HepG2 (cell line): Measurements from ENCODE around the gene MFSD8. TPM values are rescaled to one million over a fixed set of nuclear protein-coding genes. Genes with fewer than 3 reads are reported as not detected.
A peak's percentile ranks its signal among the peaks of the same experiment; 100 is the strongest.

Source experiments
- ETV6 ChIP-seq: sonication (generic); formaldehyde crosslinking; conservative IDR thresholded peaks from 2 replicates; pipeline ENCODE4 v1.4.0; 2020; ENCODE audit warnings: missing genetic modification reagents
- LCORL ChIP-seq, 2 experiments: fragments of 450-650 bp in 1 of 2; sonication (generic) in 1 of 2; formaldehyde crosslinking in 1 of 2; IDR thresholded peaks; 2 replicates each; pipeline versions ENCODE4 v1.5.0 to v1.6.1; 2017 to 2020; ENCODE audit warnings: antibody characterized with exemption in 1 of 2, missing genetic modification reagents in 1 of 2
- RBM39 ChIP-seq: fragments of 200-400 bp; formaldehyde crosslinking; IDR thresholded peaks from one replicate; pipeline ENCODE4 v1.6.1; 2018; ENCODE audit warnings: antibody characterized with exemption, mild to moderate bottlenecking, low read depth, low read length; ENCODE audit not compliant: poor library complexity, severe bottlenecking
- TARDBP ChIP-seq: sonication (generic); formaldehyde crosslinking; IDR thresholded peaks from 2 replicates; pipeline ENCODE4 v1.8.0; 2022; ENCODE audit warnings: mild to moderate bottlenecking, missing genetic modification reagents
- ZIK1 ChIP-seq: sonication (generic); formaldehyde crosslinking; IDR thresholded peaks from 2 replicates; pipeline ENCODE4 v1.5.0; 2020; ENCODE audit warnings: mild to moderate bottlenecking, low read depth, missing genetic modification reagents, borderline replicate concordance
- ZNF367 ChIP-seq: sonication (generic); formaldehyde crosslinking; IDR thresholded peaks from 2 replicates; pipeline ENCODE4 v1.4.0; 2020; ENCODE audit warnings: missing genetic modification reagents, borderline replicate concordance
- ZNF652 ChIP-seq: IDR thresholded peaks from 2 replicates; pipeline ENCODE4 v1.6.1; 2016; ENCODE audit warnings: low read depth, borderline replicate concordance
- ZSCAN21 ChIP-seq: sonication (generic); formaldehyde crosslinking; IDR thresholded peaks from 2 replicates; pipeline ENCODE4 v1.8.0; 2022; ENCODE audit warnings: mild to moderate bottlenecking, missing genetic modification reagents, moderate library complexity, borderline replicate concordance
- polyA plus RNA-seq, 8 experiments: library from polyadenylated mRNA; depleted of rRNA in 3 of 8; stranded (reverse) in 7 of 8; unstranded in 1 of 8; fragments of >200 nt; fragmentation: Illumina TruSeq in 4 of 8; extraction: Trizol in 4 of 8; gene quantifications; 2 replicates each; pipeline versions ENCODE4 v1.2.1 to v1.2.3, GENCODE V29; 2011 to 2016; ENCODE audit warnings: low read depth in 4 of 8, missing spikeins in 1 of 8, mixed read lengths in 1 of 8; ENCODE audit not compliant: insufficient read depth in 1 of 8
- total RNA-seq, 5 experiments: library from RNA; depleted of rRNA; stranded (reverse); fragments of >200 nt; fragmentation: Illumina TruSeq; extraction: Trizol; gene quantifications; 2 replicates each; pipeline ENCODE4 v1.2.3, GENCODE V29; 2016; ENCODE audit warnings: low read depth in 1 of 5
- TF ChIP-seq, protein P1 (sequence below): sonication (generic); formaldehyde crosslinking; IDR thresholded peaks from 2 replicates; pipeline ENCODE4 v1.4.0; 2020; ENCODE audit warnings: missing genetic modification reagents
- TF ChIP-seq, protein P2 (sequence below): sonication (generic); formaldehyde crosslinking; IDR thresholded peaks from 2 replicates; pipeline ENCODE4 v1.5.0; 2020; ENCODE audit warnings: missing genetic modification reagents
- TF ChIP-seq, protein P3 (sequence below), 2 experiments: sonication (generic) in 1 of 2; formaldehyde crosslinking in 1 of 2; IDR thresholded peaks; 2 replicates each; pipeline versions ENCODE4 v1.5.1 to v1.6.1; 2011 to 2020; ENCODE audit warnings: borderline replicate concordance in 1 of 2, low read depth in 1 of 2, low read length in 1 of 2, mild to moderate bottlenecking in 1 of 2, missing genetic modification reagents in 1 of 2, moderate library complexity in 1 of 2
- TF ChIP-seq, protein P4 (sequence below): sonication (generic); formaldehyde crosslinking; IDR thresholded peaks from 2 replicates; pipeline ENCODE4 v1.5.1; 2020; ENCODE audit warnings: mild to moderate bottlenecking, missing genetic modification reagents, moderate library complexity
- TF ChIP-seq, protein P5 (sequence below): sonication (generic); formaldehyde crosslinking; IDR thresholded peaks from 2 replicates; pipeline ENCODE4 v1.4.0; 2020; ENCODE audit warnings: missing genetic modification reagents, borderline replicate concordance

MFSD8 gene
- total and polyA plus RNA-seq, 2 of the 13 experiments (the other 11 are each of a cell fraction or from before 2014, with no cell fraction given): 24.8 to 25.5 TPM

DNA sequence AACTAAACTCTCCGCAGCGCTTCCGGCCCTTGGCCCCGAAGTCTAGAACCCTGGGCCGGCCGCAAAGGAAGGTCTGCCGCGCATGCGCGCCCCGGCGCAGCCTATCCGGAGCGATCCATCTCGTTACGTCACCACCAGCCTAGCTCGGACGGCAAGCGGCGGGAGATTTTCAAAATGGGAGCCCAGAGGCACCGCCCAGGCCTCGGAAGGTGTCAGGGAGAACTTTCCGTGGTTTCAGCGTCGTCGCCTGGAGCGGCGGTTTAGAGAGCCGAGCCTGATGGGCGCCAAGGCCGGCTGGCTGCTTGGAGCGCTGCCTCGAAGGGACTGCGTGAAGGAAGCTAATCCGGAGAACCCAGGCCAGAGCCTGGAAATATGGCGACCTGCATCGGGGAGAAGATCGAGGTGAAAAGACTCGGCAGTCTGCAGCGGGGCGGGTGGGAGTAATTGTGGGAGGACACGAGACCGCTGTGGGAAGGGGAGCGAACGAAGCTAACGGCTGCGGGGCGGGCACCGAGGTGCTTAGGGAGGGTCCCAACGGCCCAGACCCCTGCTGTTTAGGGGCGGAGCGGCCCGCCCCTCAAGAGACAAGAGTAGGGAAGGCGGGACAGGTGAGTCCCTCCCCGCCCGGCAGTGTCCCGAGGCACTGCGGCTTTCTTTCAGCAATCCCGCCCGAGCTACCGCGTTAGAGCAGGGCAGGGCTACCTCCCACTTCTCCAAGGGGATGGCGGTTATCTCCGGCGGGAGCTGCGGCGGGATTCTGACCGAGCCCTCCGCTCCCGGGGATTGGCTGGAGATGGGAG is 84.0 kb downstream of the MFSD8 start, which contains the start of gene PLK4 (continued):
- TF ChIP-seq, protein P1, sequence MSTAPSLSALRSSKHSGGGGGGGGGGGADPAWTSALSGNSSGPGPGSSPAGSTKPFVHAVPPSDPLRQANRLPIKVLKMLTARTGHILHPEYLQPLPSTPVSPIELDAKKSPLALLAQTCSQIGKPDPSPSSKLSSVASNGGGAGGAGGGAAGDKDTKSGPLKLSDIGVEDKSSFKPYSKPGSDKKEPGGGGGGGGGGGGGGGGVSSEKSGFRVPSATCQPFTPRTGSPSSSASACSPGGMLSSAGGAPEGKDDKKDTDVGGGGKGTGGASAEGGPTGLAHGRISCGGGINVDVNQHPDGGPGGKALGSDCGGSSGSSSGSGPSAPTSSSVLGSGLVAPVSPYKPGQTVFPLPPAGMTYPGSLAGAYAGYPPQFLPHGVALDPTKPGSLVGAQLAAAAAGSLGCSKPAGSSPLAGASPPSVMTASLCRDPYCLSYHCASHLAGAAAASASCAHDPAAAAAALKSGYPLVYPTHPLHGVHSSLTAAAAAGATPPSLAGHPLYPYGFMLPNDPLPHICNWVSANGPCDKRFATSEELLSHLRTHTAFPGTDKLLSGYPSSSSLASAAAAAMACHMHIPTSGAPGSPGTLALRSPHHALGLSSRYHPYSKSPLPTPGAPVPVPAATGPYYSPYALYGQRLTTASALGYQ (CRISPR knock-in tag): 0 out of 2 replicates have a peak, but pooled peaks have one; percentile 35
- TF ChIP-seq ETV6 (no peak; the same call in 1 of the 2 replicates), RBM39 (peak; percentile 76), ZIK1 (CRISPR knock-in tag) (no peak), ZSCAN21 (CRISPR knock-in tag) (no peak), ZNF367 (peak; percentile 20; the same call in 1 of the 2 replicates), TARDBP (CRISPR knock-in tag) (peak; percentile 59), LCORL (IDR thresholded peaks at IDR 0.05) (no peak), LCORL (CRISPR knock-in tag; IDR thresholded peaks at IDR 0.05) (peak; percentile 37; the same call in 1 of the 2 replicates), ZNF652 (CRISPR knock-in tag) (no peak)
- TF ChIP-seq, protein P2, sequence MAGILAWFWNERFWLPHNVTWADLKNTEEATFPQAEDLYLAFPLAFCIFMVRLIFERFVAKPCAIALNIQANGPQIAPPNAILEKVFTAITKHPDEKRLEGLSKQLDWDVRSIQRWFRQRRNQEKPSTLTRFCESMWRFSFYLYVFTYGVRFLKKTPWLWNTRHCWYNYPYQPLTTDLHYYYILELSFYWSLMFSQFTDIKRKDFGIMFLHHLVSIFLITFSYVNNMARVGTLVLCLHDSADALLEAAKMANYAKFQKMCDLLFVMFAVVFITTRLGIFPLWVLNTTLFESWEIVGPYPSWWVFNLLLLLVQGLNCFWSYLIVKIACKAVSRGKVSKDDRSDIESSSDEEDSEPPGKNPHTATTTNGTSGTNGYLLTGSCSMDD (CRISPR knock-in tag): no peak
- TF ChIP-seq, protein P3, sequence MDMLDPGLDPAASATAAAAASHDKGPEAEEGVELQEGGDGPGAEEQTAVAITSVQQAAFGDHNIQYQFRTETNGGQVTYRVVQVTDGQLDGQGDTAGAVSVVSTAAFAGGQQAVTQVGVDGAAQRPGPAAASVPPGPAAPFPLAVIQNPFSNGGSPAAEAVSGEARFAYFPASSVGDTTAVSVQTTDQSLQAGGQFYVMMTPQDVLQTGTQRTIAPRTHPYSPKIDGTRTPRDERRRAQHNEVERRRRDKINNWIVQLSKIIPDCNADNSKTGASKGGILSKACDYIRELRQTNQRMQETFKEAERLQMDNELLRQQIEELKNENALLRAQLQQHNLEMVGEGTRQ (IDR thresholded peaks at IDR 0.05; ENCODE audit: low read depth, low read length): no peak
- TF ChIP-seq, protein P3 (CRISPR knock-in tag; IDR thresholded peaks at IDR 0.05; ENCODE audit: borderline replicate concordance): no peak
- TF ChIP-seq, protein P4, sequence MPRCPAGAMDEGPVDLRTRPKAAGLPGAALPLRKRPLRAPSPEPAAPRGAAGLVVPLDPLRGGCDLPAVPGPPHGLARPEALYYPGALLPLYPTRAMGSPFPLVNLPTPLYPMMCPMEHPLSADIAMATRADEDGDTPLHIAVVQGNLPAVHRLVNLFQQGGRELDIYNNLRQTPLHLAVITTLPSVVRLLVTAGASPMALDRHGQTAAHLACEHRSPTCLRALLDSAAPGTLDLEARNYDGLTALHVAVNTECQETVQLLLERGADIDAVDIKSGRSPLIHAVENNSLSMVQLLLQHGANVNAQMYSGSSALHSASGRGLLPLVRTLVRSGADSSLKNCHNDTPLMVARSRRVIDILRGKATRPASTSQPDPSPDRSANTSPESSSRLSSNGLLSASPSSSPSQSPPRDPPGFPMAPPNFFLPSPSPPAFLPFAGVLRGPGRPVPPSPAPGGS (CRISPR knock-in tag): no peak; the same call in none of the 2 replicates
- TF ChIP-seq, protein P5, sequence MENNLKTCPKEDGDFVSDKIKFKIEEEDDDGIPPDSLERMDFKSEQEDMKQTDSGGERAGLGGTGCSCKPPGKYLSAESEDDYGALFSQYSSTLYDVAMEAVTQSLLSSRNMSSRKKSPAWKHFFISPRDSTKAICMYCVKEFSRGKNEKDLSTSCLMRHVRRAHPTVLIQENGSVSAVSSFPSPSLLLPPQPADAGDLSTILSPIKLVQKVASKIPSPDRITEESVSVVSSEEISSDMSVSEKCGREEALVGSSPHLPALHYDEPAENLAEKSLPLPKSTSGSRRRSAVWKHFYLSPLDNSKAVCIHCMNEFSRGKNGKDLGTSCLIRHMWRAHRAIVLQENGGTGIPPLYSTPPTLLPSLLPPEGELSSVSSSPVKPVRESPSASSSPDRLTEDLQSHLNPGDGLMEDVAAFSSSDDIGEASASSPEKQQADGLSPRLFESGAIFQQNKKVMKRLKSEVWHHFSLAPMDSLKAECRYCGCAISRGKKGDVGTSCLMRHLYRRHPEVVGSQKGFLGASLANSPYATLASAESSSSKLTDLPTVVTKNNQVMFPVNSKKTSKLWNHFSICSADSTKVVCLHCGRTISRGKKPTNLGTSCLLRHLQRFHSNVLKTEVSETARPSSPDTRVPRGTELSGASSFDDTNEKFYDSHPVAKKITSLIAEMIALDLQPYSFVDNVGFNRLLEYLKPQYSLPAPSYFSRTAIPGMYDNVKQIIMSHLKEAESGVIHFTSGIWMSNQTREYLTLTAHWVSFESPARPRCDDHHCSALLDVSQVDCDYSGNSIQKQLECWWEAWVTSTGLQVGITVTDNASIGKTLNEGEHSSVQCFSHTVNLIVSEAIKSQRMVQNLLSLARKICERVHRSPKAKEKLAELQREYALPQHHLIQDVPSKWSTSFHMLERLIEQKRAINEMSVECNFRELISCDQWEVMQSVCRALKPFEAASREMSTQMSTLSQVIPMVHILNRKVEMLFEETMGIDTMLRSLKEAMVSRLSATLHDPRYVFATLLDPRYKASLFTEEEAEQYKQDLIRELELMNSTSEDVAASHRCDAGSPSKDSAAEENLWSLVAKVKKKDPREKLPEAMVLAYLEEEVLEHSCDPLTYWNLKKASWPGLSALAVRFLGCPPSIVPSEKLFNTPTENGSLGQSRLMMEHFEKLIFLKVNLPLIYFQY (CRISPR knock-in tag): peak; percentile 54
